A549 (cell line): ENCODE measurements around the gene PHAF1.

Experiments used
- CTCF ChIP-seq: fragments of >200 bp; sonication (Bioruptor Twin); formaldehyde crosslinking; IDR thresholded peaks from 3 replicates; pipeline ENCODE4 v1.5.1; 2016
- SREBF2 ChIP-seq: fragments of 450-650 bp; IDR thresholded peaks from 2 replicates; pipeline ENCODE4 v1.6.1; 2014; ENCODE audit warnings: mild to moderate bottlenecking, moderate library complexity

GRCh38 chr16:67158637-67159600 is 49.2 kb downstream of the PHAF1 start:
- TF ChIP-seq CTCF = no peak
- TF ChIP-seq SREBF2 = no peak
